ENCODE results near the gene SPIRE1.
A peak's percentile ranks its signal among the peaks of the same experiment; 100 is the strongest.
"Not testable (repeated sequence)": the region's sequence is repeated elsewhere in the genome, so short reads cannot be mapped to it uniquely, and the experiment has no call there.

The SPIRE1 gene

DNA sequence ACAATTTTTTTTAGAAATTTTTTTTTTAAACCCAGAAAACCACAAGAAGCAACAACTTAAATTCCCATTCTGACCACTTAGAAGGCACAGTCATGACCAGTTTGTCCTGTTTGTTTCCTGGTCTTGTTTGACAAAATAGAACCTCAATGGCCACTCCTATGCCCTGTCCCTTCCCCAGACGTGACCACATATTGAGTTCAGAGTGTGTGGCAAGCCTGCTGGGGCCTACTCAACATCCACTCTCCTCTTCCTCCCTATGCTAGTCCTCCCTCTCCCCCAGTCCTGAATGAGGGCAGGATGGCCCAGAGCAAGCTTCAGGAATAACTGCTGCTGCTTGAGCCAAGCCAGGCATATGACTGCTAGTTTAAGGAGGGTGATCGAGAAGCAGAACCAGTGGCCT is 160.6 kb downstream of the SPIRE1 start:
- ChIA-PET CTCF (interaction anchor here (0.9 to 1.2 kb wide), 2 partner anchors 18 to 72 kb away, joined by 3 read pairs; no protein-coding TSS in a partner anchor), POLR2A (no interaction called here)
- no peak for DNase-seq
- Histone ChIP-seq H3K27me3 (replicated peaks in 2 of 5; ENCODE audit: control insufficient read depth in 4 of 5, insufficient read depth in 5 of 5, low read length in 4 of 5) (no peaks in the 10 kb centered on the region), H3K36me3 (ENCODE audit: control insufficient read depth in 4 of 4, insufficient read depth in 4 of 4, low read length in 3 of 4) (peaks cover 0 to 14% (median 5%) of the 10 kb centered on the region in 4 experiments), H3K9me3 (ENCODE audit: control extremely low read depth in 1 of 5, control insufficient read depth in 4 of 5, insufficient read depth in 2 of 5, low read depth in 1 of 5, low read length in 4 of 5) (no peaks in the 10 kb centered on the region), H3K27ac (ENCODE audit: insufficient read depth in 1 of 2, low read depth in 1 of 2, low read length in 2 of 2, poor library complexity in 1 of 2, severe bottlenecking in 2 of 2) (no peak overlapping the region), H3K4me1 (ENCODE audit: control extremely low read depth in 1 of 4, control insufficient read depth in 4 of 4, insufficient read depth in 4 of 4, low read length in 3 of 4) (peaks cover 0 to 6% (median 0%) of the 10 kb centered on the region in 4 experiments), H3K4me3 (ENCODE audit: control insufficient read depth in 1 of 7, extremely low read depth in 1 of 7, insufficient read depth in 4 of 7, low read depth in 2 of 7, low read length in 6 of 7) (no peak overlapping the region)
- whole genome bisulfite sequencing (ENCODE audit: insufficient coverage): 80% methylated on average over 1 of the region's 2 CpGs

DNA sequence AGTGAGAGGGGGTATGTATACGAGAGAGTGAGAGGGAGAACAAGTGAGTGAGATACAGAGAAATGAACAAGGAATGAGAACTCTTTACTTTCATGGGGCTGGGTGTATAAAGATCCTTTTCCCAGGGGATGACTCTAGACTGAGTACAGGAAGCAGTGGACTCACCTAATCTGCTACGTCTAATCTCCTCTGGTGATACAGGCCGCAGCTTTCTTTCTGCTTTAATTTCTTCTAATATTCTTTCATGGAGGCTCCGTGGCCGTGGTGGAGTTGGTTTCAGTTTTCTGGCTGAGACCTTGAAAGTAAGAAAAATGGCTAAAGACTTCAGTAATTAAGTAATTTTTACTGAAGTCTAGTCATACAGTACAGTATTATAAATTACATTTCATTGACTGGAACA is 165.0 kb downstream of the SPIRE1 start:
- Histone ChIP-seq H3K9me3 (ENCODE audit: control extremely low read depth in 1 of 5, control insufficient read depth in 4 of 5, insufficient read depth in 2 of 5, low read depth in 1 of 5, low read length in 4 of 5) (no peaks in the 10 kb centered on the region), H3K4me3 (ENCODE audit: control insufficient read depth in 1 of 7, extremely low read depth in 1 of 7, insufficient read depth in 4 of 7, low read depth in 2 of 7, low read length in 6 of 7) (no peak overlapping the region), H3K4me1 (ENCODE audit: control extremely low read depth in 1 of 4, control insufficient read depth in 4 of 4, insufficient read depth in 4 of 4, low read length in 3 of 4) (peaks cover 0 to 6% (median 0%) of the 10 kb centered on the region in 4 experiments), H3K27me3 (replicated peaks in 2 of 5; ENCODE audit: control insufficient read depth in 4 of 5, insufficient read depth in 5 of 5, low read length in 4 of 5) (no peaks in the 10 kb centered on the region), H3K36me3 (ENCODE audit: control insufficient read depth in 4 of 4, insufficient read depth in 4 of 4, low read length in 3 of 4) (peaks cover 0 to 28% (median 9%) of the 10 kb centered on the region in 4 experiments), H3K27ac (ENCODE audit: insufficient read depth in 1 of 2, low read depth in 1 of 2, low read length in 2 of 2, poor library complexity in 1 of 2, severe bottlenecking in 2 of 2) (no peak overlapping the region)
- CTCF ChIA-PET: no interaction called here
- POLR2A ChIA-PET: no interaction called here
- no peak for DNase-seq
- WGBS (ENCODE audit: insufficient coverage): no CpG with 5 or more reads among the region's 5 CpGs

DNA sequence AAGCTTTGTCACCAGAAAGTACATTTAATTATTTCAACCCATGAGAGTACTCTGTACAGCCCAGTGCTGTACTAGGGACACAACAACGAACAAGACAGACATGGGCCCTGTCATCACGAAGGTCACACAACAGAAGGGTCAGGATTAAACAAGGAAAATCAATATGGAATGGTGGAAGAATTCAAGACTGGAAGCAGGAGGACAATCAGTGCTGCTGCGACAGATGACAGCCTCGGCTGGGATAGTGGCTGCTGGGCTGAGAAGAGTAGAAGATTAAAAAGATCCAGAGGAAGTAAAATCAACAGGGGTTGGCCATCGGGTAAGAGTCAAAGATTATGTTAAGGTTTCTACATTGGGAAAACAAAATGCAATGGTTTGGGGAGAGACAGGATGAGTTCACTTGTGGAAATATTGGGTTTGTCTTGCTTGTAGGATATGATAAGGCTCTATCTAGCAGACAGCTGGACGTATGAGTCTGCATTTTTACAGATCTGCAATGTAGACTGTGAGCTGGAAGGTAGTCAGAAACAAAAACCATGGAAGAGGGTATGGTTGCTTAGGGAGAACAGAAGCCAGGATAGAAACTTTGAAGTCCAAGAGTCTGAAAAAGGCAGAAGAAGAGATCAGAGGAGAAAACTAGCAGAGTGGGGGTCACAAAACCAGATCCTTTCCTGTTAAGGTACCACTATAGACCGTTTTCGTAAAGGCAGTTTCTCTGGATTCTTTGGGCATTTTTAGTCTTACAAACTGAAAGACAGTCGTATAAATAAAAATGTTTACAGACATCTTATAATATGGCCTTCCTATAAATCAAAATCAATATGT is 166.1 kb downstream of the SPIRE1 start:
- no peaks in the 10 kb centered on the region for H3K4me1 ChIP-seq (ENCODE audit: control extremely low read depth in 1 of 4, control insufficient read depth in 4 of 4, insufficient read depth in 4 of 4, low read length in 3 of 4)
- H3K9me3 ChIP-seq (ENCODE audit: control extremely low read depth in 1 of 5, control insufficient read depth in 4 of 5, insufficient read depth in 2 of 5, low read depth in 1 of 5, low read length in 4 of 5): no peaks in the 10 kb centered on the region
- peak overlapping the region in 1 of 2 experiments; percentile 15 for H3K27ac ChIP-seq (ENCODE audit: insufficient read depth in 1 of 2, low read depth in 1 of 2, low read length in 2 of 2, poor library complexity in 1 of 2, severe bottlenecking in 2 of 2)
- H3K27me3 ChIP-seq (replicated peaks in 2 of 5; ENCODE audit: control insufficient read depth in 4 of 5, insufficient read depth in 5 of 5, low read length in 4 of 5): no peaks in the 10 kb centered on the region
- peaks cover 0 to 31% (median 9%) of the 10 kb centered on the region in 4 experiments for H3K36me3 ChIP-seq (ENCODE audit: control insufficient read depth in 4 of 4, insufficient read depth in 4 of 4, low read length in 3 of 4)
- 88% methylated on average over 6 of the region's 9 CpGs for WGBS (ENCODE audit: insufficient coverage)
- DNase-seq: peak in 1 of 3 donors; percentile 37
- no peak overlapping the region for H3K4me3 ChIP-seq (ENCODE audit: control insufficient read depth in 1 of 7, extremely low read depth in 1 of 7, insufficient read depth in 4 of 7, low read depth in 2 of 7, low read length in 6 of 7)
- ChIA-PET CTCF (interaction anchor here (0.6 to 1.5 kb wide), 3 partner anchors 21 to 77 kb away, joined by 3 read pairs; no protein-coding TSS in a partner anchor), POLR2A (no interaction called here)

GRCh38 chr18:12485479-12486105 is 172.3 kb downstream of the SPIRE1 start:
- Histone ChIP-seq H3K4me1 (ENCODE audit: control extremely low read depth in 1 of 4, control insufficient read depth in 4 of 4, insufficient read depth in 4 of 4, low read length in 3 of 4) (no peaks in the 10 kb centered on the region), H3K9me3 (ENCODE audit: control extremely low read depth in 1 of 5, control insufficient read depth in 4 of 5, insufficient read depth in 2 of 5, low read depth in 1 of 5, low read length in 4 of 5) (no peaks in the 10 kb centered on the region), H3K4me3 (ENCODE audit: control insufficient read depth in 1 of 7, extremely low read depth in 1 of 7, insufficient read depth in 4 of 7, low read depth in 2 of 7, low read length in 6 of 7) (no peak overlapping the region), H3K36me3 (ENCODE audit: control insufficient read depth in 4 of 4, insufficient read depth in 4 of 4, low read length in 3 of 4) (peaks cover 0 to 7% (median 0%) of the 10 kb centered on the region in 4 experiments), H3K27ac (ENCODE audit: insufficient read depth in 1 of 2, low read depth in 1 of 2, low read length in 2 of 2, poor library complexity in 1 of 2, severe bottlenecking in 2 of 2) (no peak overlapping the region), H3K27me3 (replicated peaks in 2 of 5; ENCODE audit: control insufficient read depth in 4 of 5, insufficient read depth in 5 of 5, low read length in 4 of 5) (no peaks in the 10 kb centered on the region)
- no CpG with 5 or more reads among the region's 5 CpGs for WGBS (ENCODE audit: insufficient coverage)
- DNase-seq: no peak
- POLR2A ChIA-PET: interaction anchor here (0.6 kb wide), 1 partner anchor 32 kb away, joined by 3 read pairs; no protein-coding TSS in a partner anchor
- CTCF ChIA-PET: interaction anchor here (0.6 to 1.5 kb wide), 2 partner anchors 34 to 58 kb away, joined by 3 to 4 read pairs; no protein-coding TSS in a partner anchor

DNA sequence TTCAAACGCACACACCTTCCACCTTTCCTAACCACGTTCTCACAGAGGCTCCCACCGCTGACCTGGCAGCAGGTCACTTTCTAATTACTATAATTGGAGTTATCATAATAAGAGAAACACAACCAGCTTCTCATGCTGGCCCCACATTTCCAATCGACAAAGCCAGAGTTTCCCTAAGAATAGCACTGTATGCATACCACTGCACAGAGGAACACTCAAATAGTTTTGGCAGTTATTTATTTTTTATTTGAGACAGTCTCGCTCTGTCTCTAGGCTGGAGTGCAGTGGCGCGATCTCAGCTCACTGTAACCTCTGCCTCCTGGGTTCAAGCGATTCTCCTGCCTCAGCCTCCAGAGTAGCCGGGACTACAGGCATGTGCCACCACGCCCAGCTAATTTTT is 176.0 kb downstream of the SPIRE1 start:
- H3K4me3 ChIP-seq (ENCODE audit: control insufficient read depth in 1 of 7, extremely low read depth in 1 of 7, insufficient read depth in 4 of 7, low read depth in 2 of 7, low read length in 6 of 7); DNase-seq; H3K4me1 ChIP-seq (ENCODE audit: control extremely low read depth in 1 of 4, control insufficient read depth in 4 of 4, insufficient read depth in 4 of 4, low read length in 3 of 4); H3K9me3 ChIP-seq (ENCODE audit: control extremely low read depth in 1 of 5, control insufficient read depth in 4 of 5, insufficient read depth in 2 of 5, low read depth in 1 of 5, low read length in 4 of 5); H3K27ac ChIP-seq (ENCODE audit: insufficient read depth in 1 of 2, low read depth in 1 of 2, low read length in 2 of 2, poor library complexity in 1 of 2, severe bottlenecking in 2 of 2); H3K27me3 ChIP-seq (replicated peaks in 2 of 5; ENCODE audit: control insufficient read depth in 4 of 5, insufficient read depth in 5 of 5, low read length in 4 of 5); POLR2A ChIA-PET: not testable (repeated sequence)
- peaks cover 0 to 17% (median 5%) of the 10 kb centered on the region in 4 experiments for H3K36me3 ChIP-seq (ENCODE audit: control insufficient read depth in 4 of 4, insufficient read depth in 4 of 4, low read length in 3 of 4)
- WGBS (ENCODE audit: insufficient coverage): 95% methylated on average over 5 of the region's 10 CpGs
- CTCF ChIA-PET: interaction anchor here (1.2 kb wide), 1 partner anchor 91 kb away, joined by 4 read pairs; no protein-coding TSS in a partner anchor

GRCh38 chr18:12479982-12480381 is 177.9 kb downstream of the SPIRE1 start:
- POLR2A ChIA-PET: interaction anchor here (0.5 kb wide), 1 partner anchor 212 kb away, joined by 4 read pairs; no protein-coding TSS in a partner anchor
- Histone ChIP-seq H3K4me3 (ENCODE audit: control insufficient read depth in 1 of 7, extremely low read depth in 1 of 7, insufficient read depth in 4 of 7, low read depth in 2 of 7, low read length in 6 of 7) (no peak overlapping the region), H3K27ac (ENCODE audit: insufficient read depth in 1 of 2, low read depth in 1 of 2, low read length in 2 of 2, poor library complexity in 1 of 2, severe bottlenecking in 2 of 2) (no peak overlapping the region), H3K27me3 (replicated peaks in 2 of 5; ENCODE audit: control insufficient read depth in 4 of 5, insufficient read depth in 5 of 5, low read length in 4 of 5) (no peaks in the 10 kb centered on the region), H3K36me3 (ENCODE audit: control insufficient read depth in 4 of 4, insufficient read depth in 4 of 4, low read length in 3 of 4) (peaks cover 0 to 17% (median 6%) of the 10 kb centered on the region in 4 experiments), H3K9me3 (ENCODE audit: control extremely low read depth in 1 of 5, control insufficient read depth in 4 of 5, insufficient read depth in 2 of 5, low read depth in 1 of 5, low read length in 4 of 5) (no peaks in the 10 kb centered on the region), H3K4me1 (ENCODE audit: control extremely low read depth in 1 of 4, control insufficient read depth in 4 of 4, insufficient read depth in 4 of 4, low read length in 3 of 4) (peaks cover 0 to under 1% (median 0%) of the 10 kb centered on the region in 4 experiments)
- CTCF ChIA-PET: interaction anchor here (1.2 kb wide), 1 partner anchor 10 kb away, joined by 3 read pairs; no protein-coding TSS in a partner anchor
- no peak for DNase-seq

Data from common myeloid progenitor, CD34-positive (primary cell).